ENCODE measurements around the gene NLRP1.

The NLRP1 gene

DNA sequence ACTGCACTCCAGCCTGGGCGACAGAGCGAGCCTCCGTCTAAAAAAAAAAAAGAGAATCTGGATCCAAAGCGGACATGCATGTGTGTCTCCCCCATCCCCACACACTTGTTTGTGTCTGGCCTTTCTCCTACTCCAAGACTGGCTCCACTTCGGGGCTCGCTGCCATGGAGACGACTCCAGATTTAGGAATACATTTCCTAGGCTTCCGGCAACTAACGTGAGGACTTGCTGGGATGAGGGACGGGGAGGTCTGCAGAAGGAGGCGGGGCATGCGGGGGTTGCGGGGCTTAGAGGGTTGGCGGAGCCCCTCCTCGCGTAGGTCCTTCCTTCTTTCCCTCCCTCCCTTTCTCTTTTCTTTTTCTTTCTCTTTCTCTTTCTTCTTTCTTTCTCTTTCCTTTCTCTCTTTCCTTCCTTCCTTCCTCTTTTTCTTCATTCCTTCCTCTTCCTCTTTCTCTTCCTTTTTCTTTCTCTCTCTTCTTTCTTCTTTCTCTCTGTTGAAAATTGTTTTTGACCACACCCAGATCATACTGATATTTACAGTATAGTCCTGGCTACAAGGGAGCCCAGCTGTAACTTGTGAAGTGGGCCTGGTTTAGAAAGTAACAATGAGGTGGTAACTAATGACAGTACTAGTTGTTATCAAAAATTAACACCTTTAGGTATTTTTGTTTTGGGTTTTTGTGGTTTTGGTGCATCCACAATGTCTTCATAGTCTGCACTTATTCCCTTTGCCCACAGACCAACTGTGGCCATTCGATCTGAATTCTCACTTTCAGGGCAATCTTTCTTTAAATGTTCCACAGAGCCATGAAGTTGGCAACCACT, 72.7 kb downstream of the NLRP1 start:
- DNase-seq (ENCODE audit: low read depth): peak; percentile 55
- TF ChIP-seq, protein P1, sequence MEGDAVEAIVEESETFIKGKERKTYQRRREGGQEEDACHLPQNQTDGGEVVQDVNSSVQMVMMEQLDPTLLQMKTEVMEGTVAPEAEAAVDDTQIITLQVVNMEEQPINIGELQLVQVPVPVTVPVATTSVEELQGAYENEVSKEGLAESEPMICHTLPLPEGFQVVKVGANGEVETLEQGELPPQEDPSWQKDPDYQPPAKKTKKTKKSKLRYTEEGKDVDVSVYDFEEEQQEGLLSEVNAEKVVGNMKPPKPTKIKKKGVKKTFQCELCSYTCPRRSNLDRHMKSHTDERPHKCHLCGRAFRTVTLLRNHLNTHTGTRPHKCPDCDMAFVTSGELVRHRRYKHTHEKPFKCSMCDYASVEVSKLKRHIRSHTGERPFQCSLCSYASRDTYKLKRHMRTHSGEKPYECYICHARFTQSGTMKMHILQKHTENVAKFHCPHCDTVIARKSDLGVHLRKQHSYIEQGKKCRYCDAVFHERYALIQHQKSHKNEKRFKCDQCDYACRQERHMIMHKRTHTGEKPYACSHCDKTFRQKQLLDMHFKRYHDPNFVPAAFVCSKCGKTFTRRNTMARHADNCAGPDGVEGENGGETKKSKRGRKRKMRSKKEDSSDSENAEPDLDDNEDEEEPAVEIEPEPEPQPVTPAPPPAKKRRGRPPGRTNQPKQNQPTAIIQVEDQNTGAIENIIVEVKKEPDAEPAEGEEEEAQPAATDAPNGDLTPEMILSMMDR (conservative IDR thresholded peaks at IDR 0.05; ENCODE audit: control insufficient read depth, insufficient read depth, low read depth, low read length): no peak

DNA sequence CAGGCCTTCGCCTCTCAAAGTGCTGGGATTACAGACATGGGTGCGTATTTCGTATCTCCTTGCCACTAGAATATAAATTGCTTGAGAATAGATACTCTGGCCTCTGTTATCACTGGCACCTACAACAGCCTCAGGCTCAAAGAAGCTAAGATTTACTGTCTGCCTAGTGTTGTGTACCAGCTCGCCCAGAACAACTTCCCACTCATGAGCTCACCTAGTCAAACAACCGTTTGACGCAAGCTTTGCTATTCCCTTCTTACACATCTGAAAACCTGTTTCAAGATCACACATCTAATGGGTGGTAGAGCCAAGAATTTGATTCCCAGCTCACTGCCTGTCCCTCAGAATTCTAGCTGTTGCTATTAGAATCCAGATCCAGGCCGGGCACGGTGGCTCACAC, 73.5 kb downstream of the NLRP1 start:
- no peak overlapping the region for H3K4me3 ChIP-seq (ENCODE audit: control insufficient read depth, low read depth, low read length)
- no peak for DNase-seq (ENCODE audit: low read depth)
- TF ChIP-seq, protein P1 (conservative IDR thresholded peaks at IDR 0.05; ENCODE audit: control insufficient read depth, insufficient read depth, low read depth, low read length): no peak

More for the DNA sequence above, 72.7 kb downstream of the NLRP1 start:
- no peak overlapping the region for H3K4me3 ChIP-seq (ENCODE audit: control insufficient read depth, low read depth, low read length)

DNA sequence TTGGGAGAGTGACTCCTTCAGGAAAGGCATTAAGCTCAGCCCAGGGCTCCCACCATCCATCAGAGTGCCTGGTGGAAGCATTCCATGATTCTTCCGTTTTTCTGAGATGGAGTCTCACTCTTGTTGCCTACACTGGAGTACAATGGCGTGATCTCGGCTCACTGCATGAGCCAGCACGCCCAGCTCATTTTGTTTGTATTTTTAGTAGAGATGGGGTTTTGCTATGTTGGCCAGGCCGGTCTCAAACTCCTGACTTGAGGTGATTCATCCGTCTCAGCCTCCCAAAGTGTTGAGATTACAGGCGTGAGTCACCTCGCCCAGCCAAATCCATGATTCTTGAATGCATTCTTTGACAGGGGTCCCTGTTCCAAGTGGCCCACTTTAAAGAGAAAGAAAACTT, 74.8 kb downstream of the NLRP1 start:
- TF ChIP-seq, protein P1 (conservative IDR thresholded peaks at IDR 0.05; ENCODE audit: control insufficient read depth, insufficient read depth, low read depth, low read length): no peak

DNA sequence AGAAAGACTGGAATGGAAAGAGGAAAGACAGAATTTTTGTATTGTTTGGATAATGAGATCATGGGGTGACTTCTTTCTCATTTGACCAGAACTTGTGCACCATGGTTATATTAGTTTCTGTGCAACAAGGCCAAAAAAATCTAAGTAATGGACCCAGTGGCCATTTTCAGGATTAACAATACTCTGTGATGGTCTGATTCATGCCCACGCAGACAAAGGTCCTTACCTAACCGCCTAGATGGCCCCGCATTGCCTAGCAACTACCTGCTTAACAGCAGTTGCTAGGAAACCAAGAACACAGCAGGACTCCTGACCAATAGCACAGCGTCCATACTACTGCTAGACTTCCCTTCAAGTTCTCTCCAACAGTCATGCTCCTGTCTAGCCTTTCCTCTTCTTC, 75.5 kb downstream of the NLRP1 start:
- TF ChIP-seq, protein P1 (conservative IDR thresholded peaks at IDR 0.05; ENCODE audit: control insufficient read depth, insufficient read depth, low read depth, low read length): no peak
- no peak overlapping the region for H3K4me3 ChIP-seq (ENCODE audit: control insufficient read depth, low read depth, low read length)
- no peak for DNase-seq (ENCODE audit: low read depth)

More for the DNA sequence above, 74.8 kb downstream of the NLRP1 start:
- peak; percentile 50 for DNase-seq (ENCODE audit: low read depth)
- no peak overlapping the region for H3K4me3 ChIP-seq (ENCODE audit: control insufficient read depth, low read depth, low read length)

DNA sequence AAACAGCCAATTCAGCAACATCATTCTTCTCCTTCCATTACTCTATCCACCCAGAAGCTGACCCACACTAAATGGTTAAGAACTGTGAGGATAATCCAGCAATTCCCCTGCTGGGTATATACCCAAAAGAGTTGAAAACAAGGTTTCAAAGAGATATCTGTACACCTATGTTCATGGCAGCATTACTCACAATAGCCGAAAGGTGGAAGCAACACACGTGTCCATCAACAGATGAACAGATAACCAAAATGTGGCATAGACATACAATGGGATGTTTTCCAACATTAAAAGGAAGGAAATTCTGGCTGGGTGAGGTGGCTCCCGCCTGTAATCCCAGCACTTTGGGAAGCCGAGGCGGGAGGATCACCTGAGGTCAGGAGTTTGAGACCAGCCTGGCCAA, 78.0 kb downstream of the NLRP1 start:
- DNase-seq (ENCODE audit: low read depth): no peak
- TF ChIP-seq, protein P1 (conservative IDR thresholded peaks at IDR 0.05; ENCODE audit: control insufficient read depth, insufficient read depth, low read depth, low read length): no peak
- H3K4me3 ChIP-seq (ENCODE audit: control insufficient read depth, low read depth, low read length): no peak overlapping the region

DNA sequence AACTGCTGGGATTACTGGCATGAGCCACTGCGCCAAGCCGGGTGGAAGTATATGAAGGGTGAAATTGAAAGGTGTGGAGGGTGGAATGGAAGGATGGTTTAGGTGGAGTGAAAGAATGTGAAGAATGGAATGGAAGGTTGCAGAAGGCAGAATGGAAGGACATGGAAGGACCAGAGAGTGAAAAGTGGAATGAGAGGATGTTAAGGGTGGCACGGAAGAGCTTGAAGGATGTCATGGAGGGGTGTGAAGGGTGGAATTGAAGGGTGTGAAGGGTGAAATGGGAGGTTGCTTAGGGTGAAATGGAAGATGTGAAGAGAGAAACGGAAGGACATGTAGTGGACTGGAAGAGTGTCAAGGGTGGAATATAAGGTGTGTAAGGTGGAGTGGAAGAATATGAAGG, 81.8 kb downstream of the NLRP1 start:
- no peak for DNase-seq (ENCODE audit: low read depth)
- TF ChIP-seq, protein P1 (conservative IDR thresholded peaks at IDR 0.05; ENCODE audit: control insufficient read depth, insufficient read depth, low read depth, low read length): no peak
- no peak overlapping the region for H3K4me3 ChIP-seq (ENCODE audit: control insufficient read depth, low read depth, low read length)
